ENCODE results near the gene TLX2. TPM values are rescaled to one million over a fixed set of nuclear protein-coding genes. Genes with fewer than 3 reads are reported as not detected.
"Not testable (repeated sequence)": the region's sequence is repeated elsewhere in the genome, so short reads cannot be mapped to it uniquely, and the experiment has no call there.

TLX2 gene
- total RNA-seq, 1 donor from 2014 or later, result 0.10 TPM

DNA sequence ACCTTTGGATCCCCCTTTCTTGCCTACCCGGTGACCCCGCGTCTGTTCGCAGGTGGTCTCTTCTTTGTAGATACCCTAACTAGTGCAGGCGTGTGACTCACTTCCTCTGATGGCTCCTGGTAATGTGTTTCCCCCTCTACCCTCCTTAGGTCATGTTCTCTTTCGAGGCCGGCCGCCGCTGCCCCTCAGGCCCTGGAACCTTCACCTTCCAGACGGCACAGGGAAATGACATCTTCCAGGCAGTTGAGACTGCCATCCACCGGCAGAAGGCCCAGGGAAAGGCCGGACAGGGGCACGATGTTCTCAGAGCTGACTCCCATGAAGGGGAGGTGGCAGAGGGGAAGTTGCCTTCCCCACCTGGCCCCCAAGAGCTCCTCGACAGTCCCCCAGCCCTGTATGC, 41.9 kb downstream of the TLX2 start:
- TF ChIP-seq CTCF (IDR thresholded peaks at IDR 0.05), result no peak
- Mint-ChIP-seq H3K27me3 (ENCODE audit: low read depth) (no peaks in the 10 kb centered on the region), H3K9me3 (ENCODE audit: low read depth) (no peaks in the 10 kb centered on the region)

GRCh38 chr2:74556831-74557370, 42.7 kb downstream of the TLX2 start:
- Mint-ChIP-seq H3K27ac (ENCODE audit: unreplicated experiment) (no peak overlapping the region), H3K36me3 (ENCODE audit: low read depth) (peaks cover 2% of the 10 kb centered on the region), H3K4me1 (ENCODE audit: low read depth) (peaks cover 49% of the 10 kb centered on the region), H3K9me3 (ENCODE audit: low read depth) (no peaks in the 10 kb centered on the region), H3K4me3 (ENCODE audit: unreplicated experiment) (no peak overlapping the region), H3K27me3 (ENCODE audit: low read depth) (no peaks in the 10 kb centered on the region)
- no peak for TF ChIP-seq CTCF (IDR thresholded peaks at IDR 0.05)
- no peak for DNase-seq (ENCODE audit: low spot score)

More for the DNA sequence above, 41.9 kb downstream of the TLX2 start:
- DNase-seq (ENCODE audit: low spot score), result no peak
- Mint-ChIP-seq H3K4me3 (ENCODE audit: unreplicated experiment) (peak overlapping the region; percentile 97), H3K27ac (ENCODE audit: unreplicated experiment) (no peak overlapping the region), H3K36me3 (ENCODE audit: low read depth) (peaks cover 7% of the 10 kb centered on the region), H3K4me1 (ENCODE audit: low read depth) (peaks cover 55% of the 10 kb centered on the region)

DNA sequence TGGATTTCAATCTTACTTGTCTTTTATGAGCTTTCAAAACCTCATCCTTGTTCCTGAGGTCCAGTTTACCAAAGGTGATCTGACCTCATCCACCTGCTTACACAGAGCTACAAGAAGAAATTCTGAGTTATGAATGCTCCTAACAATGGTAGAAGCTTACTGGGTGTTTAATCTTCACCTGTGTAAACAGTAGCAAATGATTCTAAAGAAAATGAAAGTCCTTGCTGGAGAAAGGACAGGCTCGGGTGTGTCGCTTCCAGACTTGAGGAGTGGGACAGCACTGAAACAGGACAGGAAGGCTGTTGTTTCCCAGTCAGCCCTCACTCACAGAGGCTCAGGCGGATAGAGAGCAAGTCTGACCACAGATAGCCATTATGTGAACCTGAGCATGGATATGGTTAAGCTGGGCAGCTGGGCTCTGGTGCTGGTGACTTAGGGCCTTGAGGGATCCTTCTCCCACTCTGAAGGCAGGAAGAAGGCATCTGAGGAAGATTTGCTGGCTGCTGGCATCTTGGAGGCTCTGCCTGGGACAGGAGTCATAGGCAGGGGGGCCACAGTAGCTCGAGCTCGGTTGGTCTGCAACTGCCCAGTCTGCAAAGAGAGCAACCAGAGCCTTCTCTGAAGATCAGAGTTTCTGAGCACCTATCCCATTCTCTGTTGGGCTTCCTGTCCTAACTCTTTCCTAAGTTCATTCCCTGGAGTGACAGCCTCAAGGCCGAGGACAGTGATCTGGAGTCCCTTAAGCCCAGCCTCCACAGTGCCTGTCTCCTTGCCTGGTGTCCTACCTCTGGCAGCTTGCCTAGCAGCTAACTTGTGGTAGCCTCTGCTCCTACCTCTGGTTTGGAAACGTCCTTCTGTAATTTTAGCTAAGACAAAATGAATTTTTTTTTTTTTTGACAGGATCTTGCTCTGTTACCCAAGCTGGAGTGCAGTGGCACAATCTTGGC, 44.3 kb downstream of the TLX2 start:
- Mint-ChIP-seq H3K27me3 (ENCODE audit: low read depth) (no peaks in the 10 kb centered on the region), H3K9me3 (ENCODE audit: low read depth) (no peaks in the 10 kb centered on the region), H3K4me1 (ENCODE audit: low read depth) (peaks cover 50% of the 10 kb centered on the region), H3K36me3 (ENCODE audit: low read depth) (no peaks in the 10 kb centered on the region), H3K4me3 (ENCODE audit: unreplicated experiment) (no peak overlapping the region), H3K27ac (ENCODE audit: unreplicated experiment) (no peak overlapping the region)
- TF ChIP-seq CTCF (IDR thresholded peaks at IDR 0.05), result no peak
- no peak for DNase-seq (ENCODE audit: low spot score)

DNA sequence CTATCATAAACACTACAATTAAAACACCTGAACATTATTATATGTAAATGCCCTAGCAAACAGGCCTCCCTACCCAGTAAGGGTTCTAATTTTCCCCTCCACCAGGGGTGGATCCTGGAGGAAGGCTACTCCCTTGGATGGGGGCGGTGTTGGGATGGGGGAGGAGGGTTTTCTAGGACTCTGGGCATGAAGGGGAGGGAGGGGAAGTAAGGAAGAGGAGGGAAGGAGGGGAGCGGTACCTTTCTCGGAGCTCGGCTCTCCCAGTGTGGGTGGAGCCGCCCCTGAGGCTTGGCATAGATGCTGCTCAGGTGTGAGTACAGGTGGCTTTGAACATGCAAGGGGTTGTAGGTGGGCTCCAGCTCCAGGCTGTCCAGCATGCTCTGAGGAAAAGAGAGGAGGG, 45.7 kb downstream of the TLX2 start:
- Mint-ChIP-seq H3K27me3 (ENCODE audit: low read depth) (no peaks in the 10 kb centered on the region), H3K4me1 (ENCODE audit: low read depth) (peaks cover 59% of the 10 kb centered on the region), H3K9me3 (ENCODE audit: low read depth) (no peaks in the 10 kb centered on the region), H3K27ac (ENCODE audit: unreplicated experiment) (no peak overlapping the region), H3K36me3 (ENCODE audit: low read depth) (no peaks in the 10 kb centered on the region), H3K4me3 (ENCODE audit: unreplicated experiment) (no peak overlapping the region)
- no peak for TF ChIP-seq CTCF (IDR thresholded peaks at IDR 0.05)
- DNase-seq (ENCODE audit: low spot score), result no peak

- no peak for TF ChIP-seq CTCF (IDR thresholded peaks at IDR 0.05)
- Mint-ChIP-seq H3K36me3 (ENCODE audit: low read depth) (no peaks in the 10 kb centered on the region), H3K4me3 (ENCODE audit: unreplicated experiment) (no peak overlapping the region), H3K27me3 (ENCODE audit: low read depth) (no peaks in the 10 kb centered on the region), H3K27ac (ENCODE audit: unreplicated experiment) (peak overlapping the region; percentile 34), H3K9me3 (ENCODE audit: low read depth) (no peaks in the 10 kb centered on the region), H3K4me1 (ENCODE audit: low read depth) (peaks cover 52% of the 10 kb centered on the region)
- DNase-seq (ENCODE audit: low spot score), result no peak
These were observed 46.3 kb downstream of the TLX2 start for GRCh38 chr2:74560591-74560990.

DNA sequence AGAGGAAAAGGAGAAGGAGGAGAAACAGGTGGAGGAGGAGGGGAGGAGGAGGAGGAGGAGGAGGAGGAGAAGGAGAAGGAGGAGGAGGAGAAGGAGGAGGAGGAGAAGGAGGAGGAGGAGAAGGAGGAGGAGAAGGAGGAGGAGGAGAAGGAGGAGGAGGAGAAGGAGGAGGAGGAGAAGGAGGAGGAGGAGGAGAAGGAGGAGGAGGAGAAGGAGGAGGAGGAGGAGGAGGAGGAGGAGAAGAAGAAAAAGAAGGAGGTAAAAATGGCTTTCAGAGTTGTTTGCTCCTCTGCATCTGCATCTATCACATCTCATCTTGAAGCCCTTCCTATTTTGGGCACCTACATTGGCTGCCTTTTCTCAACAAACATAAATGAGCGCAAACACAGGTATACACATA, 46.8 kb downstream of the TLX2 start:
- not testable (repeated sequence) for H3K9me3 Mint-ChIP-seq (ENCODE audit: low read depth); DNase-seq (ENCODE audit: low spot score); H3K27me3 Mint-ChIP-seq (ENCODE audit: low read depth); H3K36me3 Mint-ChIP-seq (ENCODE audit: low read depth); H3K27ac Mint-ChIP-seq (ENCODE audit: unreplicated experiment); H3K4me3 Mint-ChIP-seq (ENCODE audit: unreplicated experiment)
- peaks cover 54% of the 10 kb centered on the region for H3K4me1 Mint-ChIP-seq (ENCODE audit: low read depth)
